ENCODE results near the gene DUS2. TPM values are rescaled to one million over a fixed set of nuclear protein-coding genes. Genes with fewer than 3 reads are reported as not detected.

Gene DUS2
- total and polyA plus RNA-seq, 9 of the 15 experiments (the other 6 are each of a cell fraction or from before 2014, with no cell fraction given), result 5.8 to 22.5 (median 20.6) TPM

DNA sequence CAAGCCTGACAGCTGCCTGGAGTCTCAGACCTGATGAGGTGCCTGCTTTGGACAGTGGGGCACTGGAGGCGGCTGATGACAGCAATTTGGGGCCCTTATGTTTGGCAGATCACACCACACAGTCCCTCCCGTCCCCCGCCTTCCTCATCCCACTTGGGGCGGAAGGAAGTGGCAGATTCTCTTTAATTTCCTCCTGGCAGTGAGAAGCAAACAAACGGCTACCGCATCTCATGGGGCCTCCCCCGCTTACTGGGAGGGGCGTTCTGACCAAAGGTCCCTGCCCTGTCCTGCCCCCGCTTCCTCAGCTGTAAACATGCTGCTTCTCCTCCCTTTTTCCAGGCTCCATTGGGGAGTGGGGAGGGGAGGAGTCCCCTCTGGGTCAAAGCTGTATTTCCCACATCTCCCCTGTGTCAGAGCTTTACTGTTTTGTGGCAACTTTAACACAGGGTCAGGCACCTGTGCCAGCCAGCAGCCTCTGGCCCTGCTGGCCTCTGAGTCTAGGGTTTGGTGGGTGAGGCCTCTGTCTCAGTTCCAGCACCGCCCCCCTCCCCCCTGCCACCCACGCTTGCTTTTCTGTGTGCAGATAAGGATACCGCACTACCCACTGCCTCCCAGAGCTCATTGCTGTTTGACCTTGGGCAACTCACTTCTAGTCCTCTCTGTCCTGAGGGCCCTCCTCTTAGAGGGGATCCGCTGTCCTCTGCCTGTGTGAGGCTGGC lies 56.7 kb downstream of the DUS2 start (continued):
- TF ChIP-seq CBX2 (IDR thresholded peaks at IDR 0.05; ENCODE audit: insufficient read depth, low read length, poor library complexity, severe bottlenecking), result no peak
- TF ChIP-seq SIRT6 (IDR thresholded peaks at IDR 0.05; ENCODE audit: low read depth, low read length), result no peak
- peak; percentile 87 for TF ChIP-seq GABPA (tag; conservative IDR thresholded peaks at IDR 0.05; ENCODE audit: low read depth)
- peak; percentile 88 for TF ChIP-seq POLR2H (tag; IDR thresholded peaks at IDR 0.05; ENCODE audit: low read depth)
- no peak for TF ChIP-seq ZNF764 (CRISPR knock-in tag; IDR thresholded peaks at IDR 0.05; ENCODE audit: low read depth)
- TF ChIP-seq ARHGAP35 (IDR thresholded peaks at IDR 0.05; ENCODE audit: partially characterized antibody), result no peak
- TF ChIP-seq ZNF584 (CRISPR knock-in tag; IDR thresholded peaks at IDR 0.05; ENCODE audit: low read depth), result peak; percentile 79
- no peak for TF ChIP-seq RBM39 (optimal IDR thresholded peaks at IDR 0.05; ENCODE audit: low read depth, low read length)
- no peak for TF ChIP-seq NONO (IDR thresholded peaks at IDR 0.05; ENCODE audit: low read depth in 2 of 2, low read length in 1 of 2)
- no peak for TF ChIP-seq ZNF696 (CRISPR knock-in tag; conservative IDR thresholded peaks at IDR 0.05)
- peak; percentile 87 for TF ChIP-seq SMARCA4 (IDR thresholded peaks at IDR 0.05)
- TF ChIP-seq PHF8 (IDR thresholded peaks at IDR 0.05; ENCODE audit: borderline replicate concordance, low read length), result peak; percentile 55; the same call in 1 of the 2 replicates
- TF ChIP-seq ZNF174 (CRISPR knock-in tag; IDR thresholded peaks at IDR 0.05), result no peak
- TF ChIP-seq POLR3G (IDR thresholded peaks at IDR 0.05; ENCODE audit: extremely low read depth, insufficient read length, insufficient replicate concordance), result no peak
- peak; percentile 70 for TF ChIP-seq MEF2D (tag; conservative IDR thresholded peaks at IDR 0.05; ENCODE audit: low read depth)
- TF ChIP-seq, protein P1, sequence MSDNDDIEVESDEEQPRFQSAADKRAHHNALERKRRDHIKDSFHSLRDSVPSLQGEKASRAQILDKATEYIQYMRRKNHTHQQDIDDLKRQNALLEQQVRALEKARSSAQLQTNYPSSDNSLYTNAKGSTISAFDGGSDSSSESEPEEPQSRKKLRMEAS (CRISPR knock-in tag; IDR thresholded peaks at IDR 0.05), result peak; percentile 85
- no peak for TF ChIP-seq MCM5 (IDR thresholded peaks at IDR 0.05; ENCODE audit: low read depth)
- no peak for TF ChIP-seq HOXB6 (CRISPR knock-in tag; IDR thresholded peaks at IDR 0.05; ENCODE audit: borderline replicate concordance)
- TF ChIP-seq, protein P2, sequence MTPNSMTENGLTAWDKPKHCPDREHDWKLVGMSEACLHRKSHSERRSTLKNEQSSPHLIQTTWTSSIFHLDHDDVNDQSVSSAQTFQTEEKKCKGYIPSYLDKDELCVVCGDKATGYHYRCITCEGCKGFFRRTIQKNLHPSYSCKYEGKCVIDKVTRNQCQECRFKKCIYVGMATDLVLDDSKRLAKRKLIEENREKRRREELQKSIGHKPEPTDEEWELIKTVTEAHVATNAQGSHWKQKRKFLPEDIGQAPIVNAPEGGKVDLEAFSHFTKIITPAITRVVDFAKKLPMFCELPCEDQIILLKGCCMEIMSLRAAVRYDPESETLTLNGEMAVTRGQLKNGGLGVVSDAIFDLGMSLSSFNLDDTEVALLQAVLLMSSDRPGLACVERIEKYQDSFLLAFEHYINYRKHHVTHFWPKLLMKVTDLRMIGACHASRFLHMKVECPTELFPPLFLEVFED (CRISPR knock-in tag; conservative IDR thresholded peaks at IDR 0.05), result peak; percentile 85
- peak; percentile 88 for TF ChIP-seq ZNF766 (CRISPR knock-in tag; conservative IDR thresholded peaks at IDR 0.05)
- peak; percentile 85; the same call in 1 of the 2 replicates for TF ChIP-seq MTA1 (IDR thresholded peaks at IDR 0.05; ENCODE audit: borderline replicate concordance)
- no peak for TF ChIP-seq ZNF3 (CRISPR knock-in tag; IDR thresholded peaks at IDR 0.05)
- TF ChIP-seq SMARCE1 (IDR thresholded peaks at IDR 0.05), result peak; percentile 90
- TF ChIP-seq KLF16 (IDR thresholded peaks at IDR 0.05), result peak; percentile 82; the same call in 1 of the 2 replicates
- TF ChIP-seq U2AF2 (optimal IDR thresholded peaks at IDR 0.05; ENCODE audit: low read depth, low read length), result no peak
- TF ChIP-seq PRPF4 (IDR thresholded peaks at IDR 0.05; ENCODE audit: insufficient read depth, low read depth, low read length, poor library complexity, severe bottlenecking), result no peak
- TF ChIP-seq KLF6 (CRISPR knock-in tag; IDR thresholded peaks at IDR 0.05; ENCODE audit: borderline replicate concordance), result peak; percentile 79
- TF ChIP-seq, protein P3, sequence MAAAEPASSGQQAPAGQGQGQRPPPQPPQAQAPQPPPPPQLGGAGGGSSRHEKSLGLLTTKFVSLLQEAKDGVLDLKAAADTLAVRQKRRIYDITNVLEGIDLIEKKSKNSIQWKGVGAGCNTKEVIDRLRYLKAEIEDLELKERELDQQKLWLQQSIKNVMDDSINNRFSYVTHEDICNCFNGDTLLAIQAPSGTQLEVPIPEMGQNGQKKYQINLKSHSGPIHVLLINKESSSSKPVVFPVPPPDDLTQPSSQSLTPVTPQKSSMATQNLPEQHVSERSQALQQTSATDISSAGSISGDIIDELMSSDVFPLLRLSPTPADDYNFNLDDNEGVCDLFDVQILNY (CRISPR knock-in tag; IDR thresholded peaks at IDR 0.05), result no peak
- TF ChIP-seq HNRNPH1 (optimal IDR thresholded peaks at IDR 0.05; ENCODE audit: low read depth, low read length), result no peak
